K562 (cell line): ENCODE data around the gene LSM12. TPM values are rescaled to one million over a fixed set of nuclear protein-coding genes. Genes with fewer than 3 reads are reported as not detected.
A peak's percentile ranks its signal among the peaks of the same experiment; 100 is the strongest.

Source experiments
- ARHGAP35 ChIP-seq: fragments of 450-650 bp; IDR thresholded peaks from 2 replicates; pipeline ENCODE4 v1.6.1; 2018; ENCODE audit not compliant: partially characterized antibody
- BRCA1 ChIP-seq, 2 experiments: fragments of 450-650 bp in 1 of 2; sonication (generic) in 1 of 2; formaldehyde crosslinking in 1 of 2; IDR thresholded peaks; 2 replicates each; pipeline versions ENCODE4 v1.5.0 to v1.6.1; 2017 to 2020; ENCODE audit warnings: mild to moderate bottlenecking in 1 of 2, missing genetic modification reagents in 1 of 2
- EGR1 ChIP-seq: fragments of 450-650 bp; conservative IDR thresholded peaks from 2 replicates; pipeline ENCODE4 v1.6.1; 2017; ENCODE audit warnings: mild to moderate bottlenecking
- FUS ChIP-seq: fragments of 200-400 bp; formaldehyde crosslinking; optimal IDR thresholded peaks from 2 replicates; pipeline ENCODE3; 2017; ENCODE audit warnings: low read depth, low read length
- HCFC1 ChIP-seq: IDR thresholded peaks from 2 replicates; pipeline ENCODE4 v1.6.1; 2012; ENCODE audit warnings: low read depth, low read length, improper control_type of control experiment
- NFRKB ChIP-seq: fragments of 450-650 bp; IDR thresholded peaks from 2 replicates; pipeline ENCODE4 v1.6.1; 2016; ENCODE audit warnings: low read depth
- PCBP1 ChIP-seq: fragments of 200-400 bp; formaldehyde crosslinking; IDR thresholded peaks from 2 replicates; pipeline ENCODE4 v1.6.1; 2018; ENCODE audit warnings: mild to moderate bottlenecking, low read depth, low read length; ENCODE audit not compliant: poor library complexity, severe bottlenecking
- PRMT5 ChIP-seq: sonication (generic); formaldehyde crosslinking; IDR thresholded peaks from 2 replicates; pipeline ENCODE4 v1.5.0; 2020; ENCODE audit warnings: missing genetic modification reagents
- RERE ChIP-seq: sonication (generic); formaldehyde crosslinking; IDR thresholded peaks from 2 replicates; pipeline ENCODE4 v1.8.0; 2023; ENCODE audit warnings: missing genetic modification reagents, mild to moderate bottlenecking, borderline replicate concordance
- TRIM24 ChIP-seq, 2 experiments: fragments of 450-650 bp; IDR thresholded peaks; 2 replicates each; pipeline ENCODE4 v1.6.1; 2016
- ZFP1 ChIP-seq: fragments of 450-650 bp; formaldehyde crosslinking; IDR thresholded peaks from 2 replicates; pipeline ENCODE4 v1.4.0; 2020; ENCODE audit warnings: mild to moderate bottlenecking, mixed read lengths
- ZNF384 ChIP-seq: IDR thresholded peaks from 2 replicates; pipeline ENCODE4 v1.6.1; 2012; ENCODE audit warnings: low read depth, low read length, improper control_type of control experiment
- ZNF696 ChIP-seq: fragments of 250-450 bp; sonication (Bioruptor Pico); conservative IDR thresholded peaks from 2 replicates; pipeline ENCODE4 v1.4.0; 2020; ENCODE audit warnings: mild to moderate bottlenecking, moderate library complexity
- polyA plus RNA-seq, 8 experiments: library from polyadenylated mRNA; depleted of rRNA in 4 of 8; stranded (reverse) in 5 of 8; unstranded in 3 of 8; fragments of >200 nt; fragmentation: Nextera tagmentation in 2 of 8; fragmentation: Illumina TruSeq in 1 of 8; extraction: Ambion mirVana in 2 of 8; extraction: Trizol in 1 of 8; gene quantifications; 2 replicates each; pipeline versions ENCODE4 v1.2.1 to v1.2.3, GENCODE V29; 2011 to 2014; ENCODE audit warnings: inconsistent platforms in 1 of 8, missing spikeins in 1 of 8
- total RNA-seq, 7 experiments: library from RNA; depleted of rRNA in 6 of 7; stranded (reverse); fragments of >200 nt in 6 of 7; fragmentation: Illumina TruSeq in 2 of 7; extraction: Trizol in 2 of 7; gene quantifications; 2 replicates each; pipeline versions ENCODE4 v1.2.1 to v1.2.3, GENCODE V29; 2011 to 2021; ENCODE audit warnings: low replicate concordance in 1 of 7
- TF ChIP-seq, protein P1 (sequence below): IDR thresholded peaks from 2 replicates; pipeline ENCODE4 v1.6.1; 2011; ENCODE audit not compliant: insufficient read length; ENCODE audit errors: extremely low read depth
- TF ChIP-seq, protein P2 (sequence below): fragments of 450-650 bp; IDR thresholded peaks from 2 replicates; pipeline ENCODE4 v1.6.1; 2014; ENCODE audit warnings: low read depth, mild to moderate bottlenecking, moderate library complexity, borderline replicate concordance
- TF ChIP-seq, protein P3 (sequence below): fragments of 200-400 bp; formaldehyde crosslinking; IDR thresholded peaks from 2 replicates; pipeline ENCODE4 v1.6.1; 2017; ENCODE audit warnings: mild to moderate bottlenecking, low read depth, low read length, moderate library complexity
- TF ChIP-seq, protein P4 (sequence below): sonication (generic); formaldehyde crosslinking; IDR thresholded peaks from 2 replicates; pipeline ENCODE4 v1.8.1; 2022; ENCODE audit warnings: missing genetic modification reagents

The LSM12 gene
- total and polyA plus RNA-seq, 9 of the 15 experiments (the other 6 are each of a cell fraction or from before 2014, with no cell fraction given): 53.0 to 258 (median 89.3) TPM

GRCh38 chr17:44110823-44111633 is 44.6 kb upstream of the LSM12 start (continued):
- TF ChIP-seq, protein P1, sequence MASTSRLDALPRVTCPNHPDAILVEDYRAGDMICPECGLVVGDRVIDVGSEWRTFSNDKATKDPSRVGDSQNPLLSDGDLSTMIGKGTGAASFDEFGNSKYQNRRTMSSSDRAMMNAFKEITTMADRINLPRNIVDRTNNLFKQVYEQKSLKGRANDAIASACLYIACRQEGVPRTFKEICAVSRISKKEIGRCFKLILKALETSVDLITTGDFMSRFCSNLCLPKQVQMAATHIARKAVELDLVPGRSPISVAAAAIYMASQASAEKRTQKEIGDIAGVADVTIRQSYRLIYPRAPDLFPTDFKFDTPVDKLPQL: no peak
- TF ChIP-seq TRIM24 (IDR thresholded peaks at IDR 0.05): peak in 1 of 2 experiments; percentile 45; a peak in 2 of 4 replicates
- TF ChIP-seq ARHGAP35: no peak
- no peak for TF ChIP-seq BRCA1 (IDR thresholded peaks at IDR 0.05)
- TF ChIP-seq BRCA1 (CRISPR knock-in tag; IDR thresholded peaks at IDR 0.05): no peak
- no peak for TF ChIP-seq ZFP1 (CRISPR knock-in tag)
- TF ChIP-seq PCBP1: no peak
- TF ChIP-seq ZNF696 (CRISPR knock-in tag): no peak
- TF ChIP-seq ZNF384: no peak
- TF ChIP-seq RERE (CRISPR knock-in tag): no peak
- TF ChIP-seq, protein P2, sequence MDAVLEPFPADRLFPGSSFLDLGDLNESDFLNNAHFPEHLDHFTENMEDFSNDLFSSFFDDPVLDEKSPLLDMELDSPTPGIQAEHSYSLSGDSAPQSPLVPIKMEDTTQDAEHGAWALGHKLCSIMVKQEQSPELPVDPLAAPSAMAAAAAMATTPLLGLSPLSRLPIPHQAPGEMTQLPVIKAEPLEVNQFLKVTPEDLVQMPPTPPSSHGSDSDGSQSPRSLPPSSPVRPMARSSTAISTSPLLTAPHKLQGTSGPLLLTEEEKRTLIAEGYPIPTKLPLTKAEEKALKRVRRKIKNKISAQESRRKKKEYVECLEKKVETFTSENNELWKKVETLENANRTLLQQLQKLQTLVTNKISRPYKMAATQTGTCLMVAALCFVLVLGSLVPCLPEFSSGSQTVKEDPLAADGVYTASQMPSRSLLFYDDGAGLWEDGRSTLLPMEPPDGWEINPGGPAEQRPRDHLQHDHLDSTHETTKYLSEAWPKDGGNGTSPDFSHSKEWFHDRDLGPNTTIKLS: no peak
- TF ChIP-seq NFRKB: no peak
- no peak for TF ChIP-seq FUS
- TF ChIP-seq, protein P3, sequence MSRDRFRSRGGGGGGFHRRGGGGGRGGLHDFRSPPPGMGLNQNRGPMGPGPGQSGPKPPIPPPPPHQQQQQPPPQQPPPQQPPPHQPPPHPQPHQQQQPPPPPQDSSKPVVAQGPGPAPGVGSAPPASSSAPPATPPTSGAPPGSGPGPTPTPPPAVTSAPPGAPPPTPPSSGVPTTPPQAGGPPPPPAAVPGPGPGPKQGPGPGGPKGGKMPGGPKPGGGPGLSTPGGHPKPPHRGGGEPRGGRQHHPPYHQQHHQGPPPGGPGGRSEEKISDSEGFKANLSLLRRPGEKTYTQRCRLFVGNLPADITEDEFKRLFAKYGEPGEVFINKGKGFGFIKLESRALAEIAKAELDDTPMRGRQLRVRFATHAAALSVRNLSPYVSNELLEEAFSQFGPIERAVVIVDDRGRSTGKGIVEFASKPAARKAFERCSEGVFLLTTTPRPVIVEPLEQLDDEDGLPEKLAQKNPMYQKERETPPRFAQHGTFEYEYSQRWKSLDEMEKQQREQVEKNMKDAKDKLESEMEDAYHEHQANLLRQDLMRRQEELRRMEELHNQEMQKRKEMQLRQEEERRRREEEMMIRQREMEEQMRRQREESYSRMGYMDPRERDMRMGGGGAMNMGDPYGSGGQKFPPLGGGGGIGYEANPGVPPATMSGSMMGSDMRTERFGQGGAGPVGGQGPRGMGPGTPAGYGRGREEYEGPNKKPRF: no peak
- TF ChIP-seq, protein P4, sequence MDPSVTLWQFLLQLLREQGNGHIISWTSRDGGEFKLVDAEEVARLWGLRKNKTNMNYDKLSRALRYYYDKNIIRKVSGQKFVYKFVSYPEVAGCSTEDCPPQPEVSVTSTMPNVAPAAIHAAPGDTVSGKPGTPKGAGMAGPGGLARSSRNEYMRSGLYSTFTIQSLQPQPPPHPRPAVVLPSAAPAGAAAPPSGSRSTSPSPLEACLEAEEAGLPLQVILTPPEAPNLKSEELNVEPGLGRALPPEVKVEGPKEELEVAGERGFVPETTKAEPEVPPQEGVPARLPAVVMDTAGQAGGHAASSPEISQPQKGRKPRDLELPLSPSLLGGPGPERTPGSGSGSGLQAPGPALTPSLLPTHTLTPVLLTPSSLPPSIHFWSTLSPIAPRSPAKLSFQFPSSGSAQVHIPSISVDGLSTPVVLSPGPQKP (CRISPR knock-in tag): no peak
- no peak for TF ChIP-seq PRMT5 (CRISPR knock-in tag)
- no peak for TF ChIP-seq HCFC1
- no peak for TF ChIP-seq EGR1
